ENCODE measurements around the gene GSTP1. TPM values are rescaled to one million over a fixed set of nuclear protein-coding genes. Genes with fewer than 3 reads are reported as not detected.
A peak's percentile ranks its signal among the peaks of the same experiment; 100 is the strongest.
"Not testable (repeated sequence)": the region's sequence is repeated elsewhere in the genome, so short reads cannot be mapped to it uniquely, and the experiment has no call there.

The GSTP1 gene
- total RNA-seq, 1 experiment from 2014 or later: 665 TPM

DNA sequence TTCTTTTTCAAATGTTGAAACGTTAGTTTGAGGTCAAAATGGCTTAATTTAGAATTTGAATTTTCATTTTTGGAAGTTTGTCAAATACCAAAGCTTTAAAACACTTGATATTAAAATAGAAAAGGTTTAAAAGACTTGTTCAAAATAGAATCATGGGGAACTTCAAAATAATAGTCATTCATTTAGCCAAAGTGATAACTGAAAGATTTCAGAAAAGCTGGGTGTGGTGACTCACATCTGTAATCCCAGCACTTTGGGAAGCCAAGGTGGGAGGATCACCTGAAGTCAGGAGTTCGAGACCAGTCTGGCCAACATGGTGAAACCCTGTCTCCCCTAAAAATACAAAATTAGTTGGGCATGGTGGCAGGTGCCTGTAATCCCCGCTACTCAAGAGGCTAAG is 10.9 kb downstream of the GSTP1 start:
- no peak for DNase-seq (ENCODE audit: extremely low read depth, low read depth)

DNA sequence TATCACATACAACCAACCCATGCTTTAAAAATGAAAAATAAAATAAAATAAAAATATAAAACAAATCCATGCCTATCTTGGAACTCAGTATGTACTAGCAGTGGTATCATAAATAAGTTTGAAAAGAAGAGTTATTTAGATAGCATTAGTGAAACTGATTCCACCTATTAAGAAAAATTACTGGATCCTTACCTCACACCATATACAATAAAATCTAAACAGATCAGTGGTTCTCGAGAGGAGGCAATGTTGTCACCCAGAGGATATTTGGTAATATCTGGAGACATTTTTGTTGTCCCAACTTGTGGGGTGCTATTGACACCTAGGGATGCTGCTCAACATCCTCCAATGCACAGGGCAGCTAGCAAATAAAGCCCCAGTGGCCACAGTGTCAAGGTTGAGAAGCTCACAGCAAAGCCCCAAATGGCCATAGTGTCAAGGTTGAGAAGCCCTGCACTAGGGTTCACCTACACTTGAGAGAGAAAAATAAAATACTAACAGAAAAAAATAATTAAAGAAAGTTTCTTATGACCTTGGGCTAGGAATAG is 13.2 kb downstream of the GSTP1 start:
- DNase-seq (ENCODE audit: extremely low read depth, low read depth): no peak

DNA sequence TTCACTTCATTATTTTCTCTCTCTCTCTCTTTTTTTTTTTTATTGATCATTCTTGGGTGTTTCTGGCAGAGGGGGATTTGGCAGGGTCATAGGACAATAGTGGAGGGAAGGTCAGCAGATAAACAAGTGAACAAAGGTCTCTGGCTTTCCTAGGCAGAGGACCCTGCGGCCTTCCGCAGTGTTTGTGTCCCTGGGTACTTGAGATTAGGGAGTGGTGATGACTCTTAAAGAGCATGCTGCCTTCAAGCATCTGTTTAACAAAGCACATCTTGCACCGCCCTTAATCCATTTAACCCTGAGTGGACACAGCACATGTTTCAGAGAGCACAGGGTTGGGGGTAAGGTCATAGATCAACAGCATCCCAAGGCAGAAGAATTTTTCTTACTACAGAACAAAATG is 13.8 kb downstream of the GSTP1 start:
- not testable (repeated sequence) for DNase-seq (ENCODE audit: extremely low read depth, low read depth)

DNA sequence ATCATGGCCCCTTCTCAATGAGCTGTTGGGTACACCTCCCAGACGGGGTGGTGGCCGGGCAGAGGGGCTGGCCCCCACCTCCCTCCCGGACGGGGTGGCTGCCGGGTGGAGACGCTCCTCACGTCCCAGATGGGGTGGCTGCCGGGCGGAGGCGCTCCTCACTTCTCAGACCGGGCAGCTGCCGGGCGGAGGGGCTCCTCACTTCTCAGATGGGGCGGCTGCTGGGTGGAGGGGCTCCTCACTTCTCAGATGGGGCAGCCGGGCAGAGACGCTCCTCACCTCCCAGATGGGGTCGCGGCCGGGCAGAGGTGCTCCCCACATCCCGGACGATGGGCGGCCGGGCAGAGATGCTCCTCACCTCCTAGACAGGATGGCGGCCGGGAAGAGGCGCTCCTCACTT is 14.4 kb downstream of the GSTP1 start:
- DNase-seq (ENCODE audit: extremely low read depth, low read depth): not testable (repeated sequence)

DNA sequence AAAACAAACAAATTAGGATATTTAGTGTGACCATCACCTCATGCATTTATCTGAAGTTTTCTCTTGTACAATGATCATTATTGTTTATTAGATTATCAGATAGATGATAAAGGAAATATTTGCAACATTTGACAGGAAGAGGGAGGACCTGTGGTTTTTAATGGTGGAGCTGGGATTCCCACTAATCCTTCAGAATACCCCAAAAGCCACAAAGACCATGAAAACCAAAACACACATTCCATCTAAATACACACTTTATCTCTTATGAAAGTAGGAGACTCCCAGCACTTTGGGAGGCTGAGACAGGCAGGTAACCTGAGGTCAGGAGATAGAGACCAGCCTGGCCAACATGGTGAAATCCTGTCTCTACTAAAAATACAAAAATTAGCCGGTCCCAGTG is 15.5 kb downstream of the GSTP1 start:
- no peak for DNase-seq (ENCODE audit: extremely low read depth, low read depth)

DNA sequence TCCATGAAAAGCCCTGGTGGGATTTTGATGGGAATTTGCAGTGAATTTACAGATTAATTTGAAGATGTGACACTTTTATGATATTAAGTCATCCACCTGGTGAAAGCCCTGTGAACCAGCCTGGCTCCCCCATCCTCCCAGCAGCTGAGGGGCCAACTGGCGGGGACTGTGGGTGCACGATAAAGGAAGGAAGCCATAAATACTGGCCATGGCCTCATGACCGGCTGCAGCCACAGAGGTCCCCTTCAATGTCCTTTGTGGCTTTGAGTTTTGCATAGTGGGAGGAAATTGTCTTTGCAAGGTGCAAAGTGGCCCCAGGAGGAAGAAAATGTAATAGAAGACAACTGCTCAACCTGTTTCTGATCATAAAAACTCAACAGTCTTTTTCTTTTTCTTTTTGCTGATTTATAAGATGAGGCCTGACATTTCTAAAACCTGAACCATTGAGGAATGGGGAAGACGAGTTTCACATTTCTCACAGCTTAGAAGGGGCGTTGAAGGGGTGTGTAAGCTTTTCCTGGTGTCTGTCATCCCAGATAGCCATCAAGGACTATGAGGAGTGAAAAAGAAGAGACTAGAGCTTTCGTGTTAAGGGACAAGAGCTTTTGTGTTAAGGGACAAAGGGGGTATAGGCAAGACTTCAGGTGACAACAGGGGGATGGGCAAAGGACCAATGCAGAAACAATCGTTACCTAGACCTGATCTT is 16.9 kb downstream of the GSTP1 start:
- DNase-seq (ENCODE audit: extremely low read depth, low read depth): no peak

DNA sequence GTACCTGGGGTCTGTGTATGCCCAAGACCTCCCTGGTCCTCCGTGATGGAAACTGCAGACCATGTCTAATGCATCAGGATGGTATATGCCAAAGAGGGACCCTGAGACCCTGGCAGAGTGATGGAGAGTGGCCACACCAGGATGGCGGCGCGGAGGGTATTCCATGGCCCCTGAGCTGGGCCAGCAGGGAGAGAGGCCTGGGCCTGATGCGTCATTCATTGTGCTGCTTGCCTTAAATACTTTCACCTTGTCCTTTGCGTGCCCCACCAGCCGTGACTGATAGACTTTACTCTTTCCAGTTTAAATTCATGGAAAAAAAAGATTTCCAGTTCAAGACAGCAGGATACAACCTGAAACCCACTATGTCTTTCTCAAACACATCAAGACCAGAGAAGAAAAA is 17.5 kb downstream of the GSTP1 start:
- DNase-seq (ENCODE audit: extremely low read depth, low read depth): no peak

DNA sequence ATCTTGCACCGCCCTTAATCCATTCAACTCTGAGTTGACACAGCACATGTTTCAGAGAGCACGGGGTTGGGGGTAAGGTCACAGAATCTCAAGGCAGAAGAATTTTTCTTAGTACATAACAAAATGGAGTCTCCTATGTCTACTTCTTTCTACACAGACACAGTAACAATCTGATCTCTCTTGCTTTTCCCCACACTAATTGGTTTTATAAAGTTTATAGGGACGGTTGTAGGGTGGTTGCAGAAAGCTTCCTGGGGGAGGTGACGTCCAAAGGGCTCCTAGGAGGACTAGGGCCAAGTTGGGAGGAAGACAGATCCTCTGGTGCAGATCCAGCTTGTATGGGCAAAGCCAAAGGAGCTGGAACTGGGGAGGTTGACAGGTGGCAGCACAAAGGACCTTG is 20.5 kb downstream of the GSTP1 start:
- not testable (repeated sequence) for DNase-seq (ENCODE audit: extremely low read depth, low read depth)

DNA sequence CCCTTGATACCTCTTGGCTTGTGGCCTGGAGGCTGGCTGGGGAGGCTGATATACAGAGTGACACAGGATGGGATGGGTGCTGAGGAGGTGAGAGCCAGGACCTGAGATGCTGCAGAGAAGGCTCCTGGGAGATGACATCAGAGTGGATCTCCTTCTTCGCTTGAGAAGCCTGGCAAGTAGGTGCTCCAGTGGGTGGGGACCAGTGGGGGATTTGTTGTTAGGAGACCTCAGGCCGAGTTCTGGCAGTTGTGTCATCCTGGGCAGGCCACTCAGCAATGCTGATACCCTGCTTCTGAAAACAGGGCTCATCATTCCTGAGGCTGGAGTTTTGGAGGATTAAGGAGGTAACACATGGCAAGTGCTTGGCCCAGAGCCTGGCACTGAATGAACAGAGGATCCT is 21.2 kb downstream of the GSTP1 start:
- DNase-seq (ENCODE audit: extremely low read depth, low read depth): no peak

DNA sequence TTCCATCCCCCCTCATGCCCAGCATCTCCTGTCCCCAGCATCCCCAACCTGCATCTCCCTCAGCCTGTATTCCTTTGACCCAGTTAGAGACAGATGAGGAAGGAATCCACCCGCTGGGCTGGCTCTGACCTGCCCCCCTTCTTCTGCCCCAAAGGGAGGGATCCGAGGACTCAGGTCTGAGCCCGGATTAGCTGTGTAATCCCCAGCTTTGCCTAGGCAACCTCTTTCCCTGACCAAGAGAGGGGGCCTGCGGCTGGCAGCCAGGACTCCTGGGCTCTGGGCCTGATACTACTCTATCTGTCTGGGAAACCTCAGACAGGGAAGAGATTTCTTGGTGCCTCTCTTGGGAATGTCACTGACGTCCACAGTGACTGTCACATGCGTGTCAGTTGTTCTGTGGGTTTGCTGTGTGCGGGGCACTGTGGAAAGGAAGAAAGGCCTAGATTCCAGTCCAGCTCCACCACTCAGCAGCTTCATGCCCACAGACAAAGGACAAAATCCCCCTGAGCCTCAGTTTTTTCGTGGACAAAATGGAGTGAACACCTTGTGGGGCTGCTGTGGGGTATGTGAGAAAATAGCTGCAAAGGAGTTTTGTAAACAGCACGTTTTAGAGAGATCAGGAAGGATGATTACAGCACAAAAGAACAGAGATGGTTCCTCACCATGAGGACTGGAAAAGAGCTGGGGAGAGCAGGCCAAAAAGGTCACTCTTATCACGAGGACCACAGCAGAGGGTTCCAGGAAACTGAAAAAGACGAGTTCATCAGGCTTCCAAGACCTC is 21.8 kb downstream of the GSTP1 start:
- no peak for DNase-seq (ENCODE audit: extremely low read depth, low read depth)

DNA sequence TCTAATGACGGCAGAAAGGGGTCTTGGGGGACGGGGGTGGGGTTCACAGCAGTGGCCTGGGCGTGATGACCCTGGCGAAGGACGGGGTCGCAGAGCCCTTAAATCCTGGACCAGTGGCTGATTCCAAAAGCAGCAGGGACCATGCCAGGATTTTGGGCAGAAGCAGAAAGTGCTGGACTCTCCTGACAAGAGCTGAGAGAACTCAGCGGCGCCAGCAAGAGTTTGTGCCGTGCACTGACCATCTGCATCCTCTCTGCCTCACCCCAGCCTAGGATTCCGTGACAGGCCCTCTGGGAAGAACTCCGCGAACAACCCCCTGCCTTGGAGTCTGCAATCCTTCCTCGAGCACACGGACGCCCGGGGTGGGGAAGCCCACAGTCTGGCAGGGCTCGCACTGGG is 22.5 kb downstream of the GSTP1 start:
- DNase-seq (ENCODE audit: extremely low read depth, low read depth): no peak

DNA sequence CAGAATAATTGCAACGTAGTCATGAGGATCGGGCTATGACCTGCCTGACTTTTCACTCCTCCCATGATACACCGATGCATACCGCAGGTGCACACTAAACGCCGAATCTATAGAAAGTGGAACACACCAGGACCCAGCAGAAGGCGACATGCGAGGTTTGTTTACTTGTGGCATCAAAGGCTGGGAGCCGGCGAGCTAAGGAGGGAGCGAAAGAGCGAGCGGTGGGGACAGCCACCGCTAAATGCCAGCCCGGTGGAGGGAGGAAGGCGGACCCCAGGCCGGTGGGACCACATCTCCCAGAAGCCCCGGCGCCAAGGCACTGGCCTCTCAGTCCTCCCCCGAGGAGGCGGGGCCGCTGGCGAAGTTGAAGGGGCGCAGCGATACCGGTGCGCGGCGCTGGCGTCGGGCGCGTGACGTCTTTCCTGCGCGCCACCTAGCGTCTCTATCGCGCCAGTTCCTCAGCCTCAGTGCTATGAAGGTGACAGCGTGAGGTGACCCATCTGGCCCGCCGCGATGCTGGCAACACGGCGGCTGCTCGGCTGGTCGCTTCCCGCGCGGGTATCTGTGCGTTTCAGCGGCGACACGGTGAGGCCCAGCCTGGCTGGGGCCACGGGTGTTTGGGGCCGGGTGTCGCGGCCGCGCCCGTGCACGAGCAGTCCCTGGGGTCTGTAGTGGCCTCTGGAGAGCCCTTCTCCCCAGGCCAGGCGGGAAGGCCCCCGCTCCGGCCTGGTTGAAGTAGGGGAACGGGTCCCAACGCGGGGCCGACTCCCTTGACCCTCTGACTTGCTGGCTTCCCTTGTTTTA is 23.1 kb downstream of the GSTP1 start, which contains the start of gene NDUFV1:
NDUFV1 (plus strand) TSS at position 445 of the 804 bp plus-strand sequence; CDS start at position 514, 69 bp downstream.
- DNase-seq (ENCODE audit: extremely low read depth, low read depth): peak; percentile 85

DNA sequence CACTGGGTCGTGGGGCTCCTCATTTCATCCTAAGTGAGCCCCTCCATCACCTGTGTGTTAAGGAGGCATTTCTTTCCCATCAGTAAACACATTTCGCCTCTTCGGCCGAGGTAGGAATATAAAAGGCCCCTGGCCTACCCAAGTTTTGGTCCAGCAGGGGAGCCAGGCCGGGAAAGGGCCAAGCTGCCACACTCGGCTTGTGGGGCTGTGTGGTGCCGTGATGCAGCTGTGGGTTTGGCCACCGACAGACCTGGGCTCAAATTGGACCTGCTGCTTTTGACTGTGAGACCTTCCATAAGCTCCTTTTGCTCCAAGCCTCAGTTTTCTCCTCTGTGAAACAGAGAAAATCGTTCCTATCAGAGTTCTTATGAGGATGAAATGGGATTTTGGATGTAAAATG is 23.9 kb downstream of the GSTP1 start:
- no peak for DNase-seq (ENCODE audit: extremely low read depth, low read depth)

DNA sequence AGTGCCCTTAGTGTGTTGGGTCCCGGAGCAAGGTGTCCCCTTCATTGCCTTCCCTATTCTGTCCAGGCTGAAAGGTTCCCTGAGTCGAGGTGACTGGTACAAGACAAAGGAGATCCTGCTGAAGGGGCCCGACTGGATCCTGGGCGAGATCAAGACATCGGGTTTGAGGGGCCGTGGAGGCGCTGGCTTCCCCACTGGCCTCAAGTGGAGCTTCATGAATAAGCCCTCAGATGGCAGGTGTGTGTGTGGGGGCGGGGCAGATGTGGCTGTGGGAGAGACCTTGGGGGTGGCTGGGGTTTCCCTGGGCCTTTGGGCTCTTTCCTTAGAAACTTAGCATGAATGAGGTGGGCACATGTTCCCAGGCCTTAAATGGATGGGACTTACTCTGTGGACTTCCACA is 24.9 kb downstream of the GSTP1 start:
- no peak for DNase-seq (ENCODE audit: extremely low read depth, low read depth)

DNA sequence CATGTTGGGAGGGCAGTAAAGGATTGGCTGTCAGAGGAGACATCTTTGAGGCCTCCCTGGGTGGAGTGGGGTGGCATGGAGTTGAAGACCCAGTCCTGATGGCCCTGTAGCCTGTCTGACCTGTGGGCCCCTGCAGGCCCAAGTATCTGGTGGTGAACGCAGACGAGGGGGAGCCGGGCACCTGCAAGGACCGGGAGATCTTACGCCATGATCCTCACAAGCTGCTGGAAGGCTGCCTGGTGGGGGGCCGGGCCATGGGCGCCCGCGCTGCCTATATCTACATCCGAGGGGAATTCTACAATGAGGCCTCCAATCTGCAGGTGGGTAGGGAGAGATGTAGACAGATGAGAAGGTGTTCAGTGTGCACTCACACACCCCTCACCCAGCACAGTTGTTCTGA is 25.7 kb downstream of the GSTP1 start:
- no peak for DNase-seq (ENCODE audit: extremely low read depth, low read depth)

DNA sequence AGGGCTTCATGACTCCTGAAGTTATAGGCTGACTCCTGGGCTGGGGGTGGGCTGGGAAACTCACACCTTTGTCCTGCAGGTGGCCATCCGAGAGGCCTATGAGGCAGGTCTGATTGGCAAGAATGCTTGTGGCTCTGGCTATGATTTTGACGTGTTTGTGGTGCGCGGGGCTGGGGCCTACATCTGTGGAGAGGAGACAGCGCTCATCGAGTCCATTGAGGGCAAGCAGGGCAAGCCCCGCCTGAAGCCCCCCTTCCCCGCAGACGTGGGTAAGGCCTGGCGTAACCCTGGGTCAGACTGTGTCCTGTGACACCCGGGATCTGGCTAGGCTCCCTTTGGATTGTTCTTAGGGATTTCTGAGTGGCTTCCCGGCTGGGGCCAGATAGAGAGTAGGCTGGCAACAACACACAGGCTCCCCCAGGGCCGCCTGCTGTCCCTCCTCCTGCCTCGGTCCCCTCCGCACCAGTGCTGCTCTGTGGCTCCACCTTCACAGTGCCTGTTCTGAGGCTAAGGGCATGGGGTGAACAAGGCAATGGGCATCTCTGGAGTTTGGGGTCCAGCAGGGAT is 26.8 kb downstream of the GSTP1 start:
- DNase-seq (ENCODE audit: extremely low read depth, low read depth): no peak

DNA sequence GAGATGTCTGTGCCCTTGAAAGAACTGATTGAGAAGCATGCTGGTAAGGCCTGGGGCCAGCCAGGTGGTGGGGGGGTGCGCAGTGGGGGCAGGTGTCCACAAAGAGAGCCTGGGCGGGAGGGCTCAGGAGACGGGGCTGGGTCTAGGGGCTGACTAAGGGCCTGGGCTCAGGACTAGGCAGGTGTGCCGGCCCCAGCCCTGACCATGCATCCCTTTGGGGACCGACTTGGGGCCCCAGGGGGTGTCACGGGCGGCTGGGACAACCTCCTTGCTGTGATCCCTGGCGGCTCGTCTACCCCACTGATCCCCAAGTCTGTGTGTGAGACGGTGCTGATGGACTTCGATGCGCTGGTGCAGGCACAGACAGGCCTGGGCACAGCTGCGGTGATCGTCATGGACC is 27.6 kb downstream of the GSTP1 start:
- DNase-seq (ENCODE audit: extremely low read depth, low read depth): no peak

DNA sequence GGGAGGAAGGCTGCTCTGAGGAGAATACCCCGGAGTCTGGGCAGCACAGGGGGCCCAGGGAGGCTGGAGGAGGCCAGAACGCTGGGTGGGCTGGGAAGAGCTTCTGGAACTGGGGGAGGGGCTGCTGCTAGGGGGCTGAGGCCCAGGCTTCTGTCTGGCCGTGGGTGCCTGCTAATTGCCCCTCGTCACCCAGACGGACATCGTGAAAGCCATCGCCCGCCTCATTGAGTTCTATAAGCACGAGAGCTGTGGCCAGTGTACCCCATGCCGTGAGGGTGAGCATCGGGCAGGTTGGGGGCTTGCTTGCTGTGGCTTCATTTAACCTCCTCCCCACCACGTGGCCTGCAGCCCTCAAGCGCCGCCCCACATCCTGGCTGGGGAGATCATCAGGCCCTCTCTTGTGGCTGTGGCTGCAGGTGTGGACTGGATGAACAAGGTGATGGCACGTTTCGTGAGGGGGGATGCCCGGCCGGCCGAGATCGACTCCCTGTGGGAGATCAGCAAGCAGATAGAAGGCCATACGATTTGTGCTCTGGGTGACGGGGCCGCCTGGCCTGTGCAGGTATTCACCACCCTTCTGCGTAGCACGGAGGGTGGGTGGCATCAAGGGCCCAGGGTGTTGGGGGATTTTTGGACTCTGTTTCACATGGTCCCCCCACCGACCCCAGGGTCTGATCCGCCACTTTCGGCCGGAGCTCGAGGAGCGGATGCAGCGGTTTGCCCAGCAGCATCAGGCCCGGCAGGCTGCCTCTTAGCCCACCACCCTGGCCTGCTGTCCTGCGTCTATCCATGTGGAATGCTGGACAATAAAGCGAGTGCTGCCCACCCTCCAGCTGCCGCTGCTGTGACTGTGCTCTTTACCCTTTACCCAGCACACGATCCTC is 28.3 kb downstream of the GSTP1 start:
- DNase-seq (ENCODE audit: extremely low read depth, low read depth): no peak

DNA sequence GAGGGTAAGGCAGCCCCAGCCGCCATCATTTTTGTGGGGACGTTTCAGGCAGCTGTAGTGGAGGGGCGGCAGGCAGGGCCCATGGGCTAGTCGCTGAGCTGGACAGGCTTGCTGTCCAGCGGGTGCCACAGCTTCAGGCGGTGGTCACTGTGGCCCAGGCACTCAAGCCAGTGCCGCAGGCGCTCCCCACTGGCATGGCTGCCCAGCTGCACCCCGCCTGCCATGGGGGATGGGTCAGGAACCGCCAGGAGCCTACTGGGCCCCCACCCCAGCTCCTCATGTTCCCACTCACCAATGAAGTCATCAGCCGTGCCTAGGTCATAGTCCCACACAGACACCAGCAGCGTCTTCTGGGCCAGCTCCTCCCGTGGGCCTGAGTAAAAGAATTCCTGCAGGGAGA is 29.1 kb downstream of the GSTP1 start:
- no peak for DNase-seq (ENCODE audit: extremely low read depth, low read depth)

Data from NCI-H460 (cell line).